OCI-LY3 (cell line): ENCODE measurements around the gene YAP1.

Experiments
- EZH2phosphoT487 ChIP-seq: fragments of 200-600 bp; shearing (Covaris generic); IDR thresholded peaks from 2 replicates; pipeline ENCODE4 v1.6.1; 2018; ENCODE audit warnings: antibody characterized with exemption, mixed run types, low read depth
- TF ChIP-seq, protein P1 (sequence below): fragments of 200-600, 300-600 bp; sonication (generic); IDR thresholded peaks from 2 replicates; pipeline ENCODE4 v1.5.1; 2014; ENCODE audit warnings: antibody characterized with exemption, low read length, low read depth

DNA sequence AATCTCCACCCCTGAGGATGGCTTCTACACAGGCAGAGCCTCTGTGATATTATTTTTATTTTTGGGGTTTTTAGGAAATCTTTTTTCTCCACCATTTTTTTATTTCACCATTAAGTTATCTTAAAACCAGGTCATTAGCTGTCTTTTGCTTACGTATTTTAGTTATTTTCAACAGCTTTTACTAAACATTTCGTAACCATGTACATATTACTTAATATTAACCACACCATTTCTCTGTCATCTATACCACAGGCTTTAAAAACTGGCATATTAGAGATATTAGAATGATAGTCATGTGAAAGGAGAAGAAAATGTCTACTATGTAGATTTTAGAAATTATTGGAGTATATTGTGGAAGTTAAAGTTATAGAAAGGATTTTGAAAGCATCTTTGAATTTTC, 37.4 kb downstream of the YAP1 start:
- TF ChIP-seq, protein P1, sequence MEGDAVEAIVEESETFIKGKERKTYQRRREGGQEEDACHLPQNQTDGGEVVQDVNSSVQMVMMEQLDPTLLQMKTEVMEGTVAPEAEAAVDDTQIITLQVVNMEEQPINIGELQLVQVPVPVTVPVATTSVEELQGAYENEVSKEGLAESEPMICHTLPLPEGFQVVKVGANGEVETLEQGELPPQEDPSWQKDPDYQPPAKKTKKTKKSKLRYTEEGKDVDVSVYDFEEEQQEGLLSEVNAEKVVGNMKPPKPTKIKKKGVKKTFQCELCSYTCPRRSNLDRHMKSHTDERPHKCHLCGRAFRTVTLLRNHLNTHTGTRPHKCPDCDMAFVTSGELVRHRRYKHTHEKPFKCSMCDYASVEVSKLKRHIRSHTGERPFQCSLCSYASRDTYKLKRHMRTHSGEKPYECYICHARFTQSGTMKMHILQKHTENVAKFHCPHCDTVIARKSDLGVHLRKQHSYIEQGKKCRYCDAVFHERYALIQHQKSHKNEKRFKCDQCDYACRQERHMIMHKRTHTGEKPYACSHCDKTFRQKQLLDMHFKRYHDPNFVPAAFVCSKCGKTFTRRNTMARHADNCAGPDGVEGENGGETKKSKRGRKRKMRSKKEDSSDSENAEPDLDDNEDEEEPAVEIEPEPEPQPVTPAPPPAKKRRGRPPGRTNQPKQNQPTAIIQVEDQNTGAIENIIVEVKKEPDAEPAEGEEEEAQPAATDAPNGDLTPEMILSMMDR = no peak
- no peak for TF ChIP-seq EZH2phosphoT487
